ENCODE measurements around the gene PPFIA1. TPM values are rescaled to one million over a fixed set of nuclear protein-coding genes. Genes with fewer than 3 reads are reported as not detected.
"Not testable (repeated sequence)": the region's sequence is repeated elsewhere in the genome, so short reads cannot be mapped to it uniquely, and the experiment has no call there.

Gene PPFIA1
- total RNA-seq, 1 experiment from 2014 or later = 86.8 TPM

DNA sequence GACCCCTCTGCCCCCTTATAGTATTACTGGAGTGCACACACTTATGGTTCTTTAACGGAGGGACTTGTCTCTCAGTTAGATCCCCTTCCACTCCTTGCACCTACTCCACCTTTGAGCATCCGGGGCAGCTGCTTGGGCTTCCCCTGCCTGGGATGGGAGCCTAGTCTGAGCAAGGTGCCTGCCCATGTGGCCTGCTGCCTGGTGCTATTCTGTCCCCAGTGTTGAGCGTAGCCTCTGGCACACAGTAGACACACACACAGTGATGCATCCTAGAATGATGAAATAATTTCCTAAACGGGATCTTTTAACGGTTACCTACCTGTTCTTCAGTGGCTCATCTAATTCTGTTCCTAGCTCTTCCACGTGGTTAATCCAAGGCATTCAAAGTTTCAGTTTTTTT, 22.4 kb downstream of the PPFIA1 start:
- CTCF ChIA-PET = no interaction called here
- no TSS peak for BruUV-seq (replicated peaks)
- peaks cover 39% of the 10 kb centered on the region for H3K36me3 ChIP-seq (ENCODE audit: low read depth)

DNA sequence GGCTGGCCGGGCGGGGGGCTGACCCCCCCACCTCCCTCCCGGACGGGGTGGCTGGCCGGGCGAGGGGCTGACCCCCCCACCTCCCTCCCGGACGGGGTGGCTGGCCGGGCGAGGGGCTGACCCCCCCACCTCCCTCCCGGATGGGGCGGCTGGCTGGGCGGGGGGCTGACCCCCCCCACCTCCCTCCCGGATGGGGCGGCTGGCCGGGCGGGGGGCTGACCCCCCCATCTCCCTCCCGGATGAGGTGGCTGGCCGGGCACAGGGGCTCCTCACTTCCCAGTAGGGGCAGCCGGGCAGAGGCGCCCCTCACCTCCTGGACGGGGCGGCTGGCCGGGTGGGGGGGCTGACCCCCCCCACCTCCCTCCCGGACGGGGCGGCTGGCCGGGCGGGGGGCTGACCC, 24.7 kb downstream of the PPFIA1 start:
- POLR2A ChIA-PET (ENCODE audit: unreplicated experiment); H3K4me2 ChIP-seq; H3K4me3 ChIP-seq; intact Hi-C loops (cut with micrococcal nuclease; ENCODE audit: unreplicated experiment); H3K9me3 ChIP-seq (ENCODE audit: insufficient read depth, low read depth); H3K27me3 ChIP-seq (ENCODE audit: insufficient read depth, low read depth); DNase-seq; BruUV-seq (replicated peaks); H3K9me2 ChIP-seq (ENCODE audit: insufficient read depth); H2AFZ ChIP-seq; CTCF ChIA-PET; H3K27ac ChIP-seq: not testable (repeated sequence)
- Histone ChIP-seq H3K79me2 (ENCODE audit: low read depth) (peaks cover 67% of the 10 kb centered on the region), H3K36me3 (ENCODE audit: low read depth) (peaks cover 37% of the 10 kb centered on the region), H3K4me1 (replicated peaks; ENCODE audit: insufficient read depth) (peaks cover 13% of the 10 kb centered on the region), H3F3A (ENCODE audit: insufficient read depth, low read depth) (peaks cover 20% of the 10 kb centered on the region; the same call in 1 of the 2 replicates), H4K20me1 (ENCODE audit: insufficient read depth) (peaks cover 30% of the 10 kb centered on the region)

More for the DNA sequence above, 22.4 kb downstream of the PPFIA1 start:
- intact Hi-C loops (cut with micrococcal nuclease; ENCODE audit: unreplicated experiment) = no loop called here
- H3K79me2 ChIP-seq (ENCODE audit: low read depth) = peaks cover 58% of the 10 kb centered on the region
- no peaks in the 10 kb centered on the region for H3K9me2 ChIP-seq (ENCODE audit: insufficient read depth)
- H4K20me1 ChIP-seq (ENCODE audit: insufficient read depth) = peaks cover 51% of the 10 kb centered on the region
- H2AFZ ChIP-seq = no peak overlapping the region
- H3K4me1 ChIP-seq (replicated peaks; ENCODE audit: insufficient read depth) = peaks cover 12% of the 10 kb centered on the region
- no peak for TF ChIP-seq EZH2 (IDR thresholded peaks at IDR 0.05; ENCODE audit: low read depth)
- TF ChIP-seq, protein P1, sequence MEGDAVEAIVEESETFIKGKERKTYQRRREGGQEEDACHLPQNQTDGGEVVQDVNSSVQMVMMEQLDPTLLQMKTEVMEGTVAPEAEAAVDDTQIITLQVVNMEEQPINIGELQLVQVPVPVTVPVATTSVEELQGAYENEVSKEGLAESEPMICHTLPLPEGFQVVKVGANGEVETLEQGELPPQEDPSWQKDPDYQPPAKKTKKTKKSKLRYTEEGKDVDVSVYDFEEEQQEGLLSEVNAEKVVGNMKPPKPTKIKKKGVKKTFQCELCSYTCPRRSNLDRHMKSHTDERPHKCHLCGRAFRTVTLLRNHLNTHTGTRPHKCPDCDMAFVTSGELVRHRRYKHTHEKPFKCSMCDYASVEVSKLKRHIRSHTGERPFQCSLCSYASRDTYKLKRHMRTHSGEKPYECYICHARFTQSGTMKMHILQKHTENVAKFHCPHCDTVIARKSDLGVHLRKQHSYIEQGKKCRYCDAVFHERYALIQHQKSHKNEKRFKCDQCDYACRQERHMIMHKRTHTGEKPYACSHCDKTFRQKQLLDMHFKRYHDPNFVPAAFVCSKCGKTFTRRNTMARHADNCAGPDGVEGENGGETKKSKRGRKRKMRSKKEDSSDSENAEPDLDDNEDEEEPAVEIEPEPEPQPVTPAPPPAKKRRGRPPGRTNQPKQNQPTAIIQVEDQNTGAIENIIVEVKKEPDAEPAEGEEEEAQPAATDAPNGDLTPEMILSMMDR (conservative IDR thresholded peaks at IDR 0.05) = no peak
- H3K4me2 ChIP-seq = no peak overlapping the region
- POLR2A ChIA-PET (ENCODE audit: unreplicated experiment) = no interaction called here
- peaks cover 24% of the 10 kb centered on the region for H3F3A ChIP-seq (ENCODE audit: insufficient read depth, low read depth)
- H3K4me3 ChIP-seq = no peak overlapping the region
- peak in 1 of 2 experiments; percentile 35 for DNase-seq
- no peaks in the 10 kb centered on the region for H3K27me3 ChIP-seq (ENCODE audit: insufficient read depth, low read depth)
- H3K27ac ChIP-seq = no peak overlapping the region
- no peaks in the 10 kb centered on the region for H3K9me3 ChIP-seq (ENCODE audit: insufficient read depth, low read depth)

DNA sequence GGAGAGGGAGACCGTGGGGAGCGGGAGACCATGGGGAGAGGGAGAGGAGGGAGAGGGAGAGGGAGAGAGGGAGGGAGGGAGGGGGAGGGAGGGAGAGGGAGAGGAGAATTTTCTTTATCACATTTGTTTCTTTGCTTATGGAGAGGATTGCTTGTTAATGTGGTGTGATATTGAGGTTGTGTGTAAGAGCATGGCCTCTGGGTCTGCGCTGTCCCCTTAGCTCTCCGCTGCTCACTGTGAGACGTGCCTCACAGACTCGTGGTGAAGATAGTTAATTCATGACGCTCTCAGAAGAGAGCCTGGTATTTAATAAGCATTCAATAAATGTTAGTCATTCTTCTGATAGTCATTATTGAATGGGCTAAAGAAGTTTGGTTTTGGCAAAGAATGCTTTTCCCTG, 26.2 kb downstream of the PPFIA1 start:
- intact Hi-C loops (cut with micrococcal nuclease; ENCODE audit: unreplicated experiment) = no loop called here
- TF ChIP-seq, protein P1 (conservative IDR thresholded peaks at IDR 0.05) = no peak
- no peak for TF ChIP-seq EZH2 (IDR thresholded peaks at IDR 0.05; ENCODE audit: low read depth)
- POLR2A ChIA-PET (ENCODE audit: unreplicated experiment) = interaction anchor here (0.6 kb wide), 1 partner anchor 18 kb away, joined by 9 read pairs; no protein-coding TSS in a partner anchor
- no peak overlapping the region for H3K4me2 ChIP-seq
- peak in 1 of 2 experiments; percentile 34 for DNase-seq
- no peaks in the 10 kb centered on the region for H3K9me2 ChIP-seq (ENCODE audit: insufficient read depth)
- no peak overlapping the region for H3K4me3 ChIP-seq
- no peaks in the 10 kb centered on the region for H3K27me3 ChIP-seq (ENCODE audit: insufficient read depth, low read depth)
- peaks cover 27% of the 10 kb centered on the region; the same call in 1 of the 2 replicates for H4K20me1 ChIP-seq (ENCODE audit: insufficient read depth)
- peaks cover 65% of the 10 kb centered on the region for H3K79me2 ChIP-seq (ENCODE audit: low read depth)
- H3K9me3 ChIP-seq (ENCODE audit: insufficient read depth, low read depth) = no peaks in the 10 kb centered on the region
- BruUV-seq (replicated peaks) = no TSS peak
- H3K4me1 ChIP-seq (replicated peaks; ENCODE audit: insufficient read depth) = peaks cover 13% of the 10 kb centered on the region
- H3K36me3 ChIP-seq (ENCODE audit: low read depth) = peaks cover 33% of the 10 kb centered on the region
- H3K27ac ChIP-seq = peak overlapping the region; percentile 12; the same call in 1 of the 2 replicates
- no peak overlapping the region for H2AFZ ChIP-seq
- CTCF ChIA-PET = no interaction called here
- H3F3A ChIP-seq (ENCODE audit: insufficient read depth, low read depth) = peaks cover 20% of the 10 kb centered on the region; the same call in 1 of the 2 replicates

DNA sequence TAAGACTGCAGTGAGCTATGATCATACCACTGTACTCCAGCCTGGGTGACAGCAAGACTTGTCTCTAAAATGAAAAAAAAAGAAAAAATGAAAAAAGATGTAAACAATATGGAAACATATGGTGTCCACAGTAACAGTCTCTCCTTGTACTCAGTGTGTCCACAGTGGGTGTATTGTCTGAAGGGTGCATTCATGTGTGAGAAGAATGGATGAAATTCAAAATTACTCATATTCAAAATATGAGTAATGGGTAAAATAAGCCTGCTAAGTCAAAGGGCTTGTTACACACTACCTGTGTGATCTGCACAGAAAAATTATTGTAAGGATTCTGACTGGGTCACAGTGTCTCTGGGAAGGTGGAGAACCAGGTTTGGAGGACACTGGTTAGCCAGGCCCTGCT, 26.9 kb downstream of the PPFIA1 start:
- BruUV-seq (replicated peaks) = no TSS peak
- Histone ChIP-seq H3K4me1 (replicated peaks; ENCODE audit: insufficient read depth) (peaks cover 13% of the 10 kb centered on the region), H2AFZ (no peak overlapping the region), H3K79me2 (ENCODE audit: low read depth) (peaks cover 71% of the 10 kb centered on the region), H3K9me3 (ENCODE audit: insufficient read depth, low read depth) (no peaks in the 10 kb centered on the region), H3F3A (ENCODE audit: insufficient read depth, low read depth) (peaks cover 17% of the 10 kb centered on the region; the same call in 1 of the 2 replicates), H3K27me3 (ENCODE audit: insufficient read depth, low read depth) (no peaks in the 10 kb centered on the region), H4K20me1 (ENCODE audit: insufficient read depth) (peaks cover 25% of the 10 kb centered on the region), H3K9me2 (ENCODE audit: insufficient read depth) (no peaks in the 10 kb centered on the region), H3K27ac (peak overlapping the region; percentile 12; the same call in 1 of the 2 replicates), H3K4me2 (no peak overlapping the region), H3K4me3 (no peak overlapping the region), H3K36me3 (ENCODE audit: low read depth) (peaks cover 34% of the 10 kb centered on the region)
- ChIA-PET CTCF (no interaction called here), POLR2A (ENCODE audit: unreplicated experiment) (no interaction called here)
- intact Hi-C loops (cut with micrococcal nuclease; ENCODE audit: unreplicated experiment) = no loop called here
- no peak for TF ChIP-seq EZH2 (IDR thresholded peaks at IDR 0.05; ENCODE audit: low read depth)
- TF ChIP-seq, protein P1 (conservative IDR thresholded peaks at IDR 0.05) = no peak
- peak in 1 of 2 experiments; percentile 83 for DNase-seq
